Peyer's patch (tissue), 4 donors: ENCODE results near the gene CFAP54. TPM values are rescaled to one million over a fixed set of nuclear protein-coding genes. Genes with fewer than 3 reads are reported as not detected.

Experiments
- DNase-seq, 3 donors: peaks; one replicate each; pipeline ENCODE4 v3.0.0-alpha.2; 2017 to 2019
- H3K27ac ChIP-seq, 4 donors: fragments of 200-600 bp; sonication (generic); one replicate each; pipeline ENCODE4 v1.5.1; 2016 to 2019
- H3K27me3 ChIP-seq, 2 donors: fragments of 200-600 bp; sonication (generic); one replicate each; pipeline ENCODE4 v1.5.1; 2019
- H3K36me3 ChIP-seq, 3 donors: fragments of 200-600 bp; sonication (generic); one replicate each; pipeline ENCODE4 v1.5.1; 2016 to 2019
- H3K4me1 ChIP-seq, 4 donors: fragments of 200-600 bp; sonication (generic); one replicate each; pipeline ENCODE4 v1.5.1; 2016 to 2019
- H3K4me3 ChIP-seq, 4 donors: fragments of 200-600 bp; sonication (generic); 1 replicate in 3 of 4; 2 replicates in 1 of 4; pipeline ENCODE4 v1.5.1; 2016 to 2019; ENCODE audit warnings: mild to moderate bottlenecking in 1 of 4
- H3K9me3 ChIP-seq, 4 donors: fragments of 200-600 bp; sonication (generic); one replicate each; pipeline ENCODE4 v1.5.1; 2016 to 2019; ENCODE audit warnings: mild to moderate bottlenecking in 1 of 4
- POLR2A ChIP-seq, 2 donors: fragments of 450-650 bp; IDR thresholded peaks; one replicate each; pipeline ENCODE4 v1.5.1; 2017; ENCODE audit warnings: antibody characterized with exemption in 2 of 2, mild to moderate bottlenecking in 2 of 2, moderate library complexity in 2 of 2
- total RNA-seq, 4 donors: library from RNA; depleted of rRNA; stranded (reverse); fragments of >200 nt; gene quantifications; one replicate each; pipeline ENCODE4 v1.1.0, GENCODE V29; 2016
- TF ChIP-seq, protein P1 (sequence below), 6 experiments: fragments of 450-650 bp in 4 of 6; fragments of 200-600 bp in 2 of 6; sonication (generic) in 1 of 6; IDR thresholded peaks; one replicate each; pipeline ENCODE4 v1.5.1; 2017 to 2019; ENCODE audit warnings: antibody characterized with exemption in 6 of 6, mild to moderate bottlenecking in 3 of 6, moderate library complexity in 1 of 6

Gene CFAP54
- total RNA-seq, 4 donors from 2014 or later = 0.80 to 2.7 (median 0.83) TPM; not detected in 1

DNA sequence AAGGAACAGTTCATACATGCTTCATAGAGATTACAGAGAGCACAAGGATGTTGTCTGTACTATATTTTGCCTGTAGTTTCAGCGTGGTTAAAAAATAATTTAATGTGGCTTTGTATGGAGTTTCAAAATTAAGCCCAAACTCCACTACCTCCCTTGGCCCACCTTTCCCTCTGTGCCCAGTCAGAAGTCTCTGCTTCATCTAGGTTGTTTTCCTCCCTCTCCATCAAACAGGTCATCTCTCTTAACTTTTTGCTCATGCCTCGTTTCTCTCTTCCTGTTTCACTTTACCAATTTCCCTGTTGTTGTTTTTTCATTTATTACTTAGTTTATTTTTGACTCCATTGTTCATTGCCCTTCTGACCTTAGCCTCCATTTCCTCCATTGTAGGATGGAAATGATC lies 322.8 kb downstream of the CFAP54 start:
- TF ChIP-seq, protein P1, sequence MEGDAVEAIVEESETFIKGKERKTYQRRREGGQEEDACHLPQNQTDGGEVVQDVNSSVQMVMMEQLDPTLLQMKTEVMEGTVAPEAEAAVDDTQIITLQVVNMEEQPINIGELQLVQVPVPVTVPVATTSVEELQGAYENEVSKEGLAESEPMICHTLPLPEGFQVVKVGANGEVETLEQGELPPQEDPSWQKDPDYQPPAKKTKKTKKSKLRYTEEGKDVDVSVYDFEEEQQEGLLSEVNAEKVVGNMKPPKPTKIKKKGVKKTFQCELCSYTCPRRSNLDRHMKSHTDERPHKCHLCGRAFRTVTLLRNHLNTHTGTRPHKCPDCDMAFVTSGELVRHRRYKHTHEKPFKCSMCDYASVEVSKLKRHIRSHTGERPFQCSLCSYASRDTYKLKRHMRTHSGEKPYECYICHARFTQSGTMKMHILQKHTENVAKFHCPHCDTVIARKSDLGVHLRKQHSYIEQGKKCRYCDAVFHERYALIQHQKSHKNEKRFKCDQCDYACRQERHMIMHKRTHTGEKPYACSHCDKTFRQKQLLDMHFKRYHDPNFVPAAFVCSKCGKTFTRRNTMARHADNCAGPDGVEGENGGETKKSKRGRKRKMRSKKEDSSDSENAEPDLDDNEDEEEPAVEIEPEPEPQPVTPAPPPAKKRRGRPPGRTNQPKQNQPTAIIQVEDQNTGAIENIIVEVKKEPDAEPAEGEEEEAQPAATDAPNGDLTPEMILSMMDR (IDR thresholded peaks at IDR 0.05) = no peak
- TF ChIP-seq POLR2A (IDR thresholded peaks at IDR 0.05) = no peak
- H3K36me3 ChIP-seq = no peaks in the 10 kb centered on the region
- DNase-seq = no peak
- no peaks in the 10 kb centered on the region for H3K9me3 ChIP-seq
- no peak overlapping the region for H3K27ac ChIP-seq
- H3K4me3 ChIP-seq = no peak overlapping the region
- no peaks in the 10 kb centered on the region for H3K27me3 ChIP-seq
- H3K4me1 ChIP-seq = no peaks in the 10 kb centered on the region

DNA sequence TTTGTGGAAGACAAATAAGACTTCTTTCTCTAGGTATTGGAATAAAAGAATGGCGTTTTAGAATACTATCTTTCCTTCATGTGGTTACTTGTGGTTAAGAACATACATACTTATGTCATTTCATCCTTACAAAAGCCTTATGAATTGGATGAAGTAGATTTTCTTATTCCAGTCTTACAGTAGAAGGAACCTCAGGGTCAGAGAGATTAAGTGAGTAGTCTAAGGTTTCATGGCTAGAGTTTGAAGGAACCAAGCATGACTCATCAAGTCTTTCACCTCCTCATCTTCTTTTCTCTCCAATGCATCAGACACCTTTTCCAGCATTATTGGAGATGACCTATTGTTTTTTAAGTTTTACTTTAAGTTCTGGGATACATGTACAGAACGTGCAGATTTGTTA lies 324.8 kb downstream of the CFAP54 start:
- no peak overlapping the region for H3K4me3 ChIP-seq
- no peak overlapping the region for H3K27ac ChIP-seq
- DNase-seq = no peak
- H3K36me3 ChIP-seq = no peaks in the 10 kb centered on the region
- H3K27me3 ChIP-seq = no peaks in the 10 kb centered on the region
- H3K4me1 ChIP-seq = no peaks in the 10 kb centered on the region
- H3K9me3 ChIP-seq = no peaks in the 10 kb centered on the region
- no peak for TF ChIP-seq POLR2A (IDR thresholded peaks at IDR 0.05)
- TF ChIP-seq, protein P1 (IDR thresholded peaks at IDR 0.05) = no peak

DNA sequence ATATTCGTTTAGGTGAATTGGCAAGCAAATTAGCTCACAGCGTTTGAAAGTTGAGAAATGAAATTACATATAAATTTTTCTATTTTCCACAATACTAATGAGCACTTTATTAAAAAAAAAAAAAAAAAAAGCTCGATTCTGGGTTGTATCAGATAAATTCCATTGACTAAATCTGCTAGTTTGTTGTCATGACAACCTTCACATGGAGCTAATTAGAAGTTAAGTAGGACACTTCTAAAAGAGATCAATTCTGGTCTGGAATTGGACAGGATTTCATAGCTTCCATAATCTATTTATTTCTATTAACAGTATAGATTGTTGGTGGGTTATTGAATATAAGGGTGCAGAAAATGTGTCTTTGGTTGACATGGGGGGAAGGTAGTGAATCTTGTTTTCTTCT lies 332.2 kb downstream of the CFAP54 start:
- no peak for DNase-seq
- H3K27me3 ChIP-seq = no peaks in the 10 kb centered on the region
- no peaks in the 10 kb centered on the region for H3K4me1 ChIP-seq
- no peak overlapping the region for H3K4me3 ChIP-seq
- no peak for TF ChIP-seq POLR2A (IDR thresholded peaks at IDR 0.05)
- TF ChIP-seq, protein P1 (IDR thresholded peaks at IDR 0.05) = no peak
- H3K36me3 ChIP-seq = no peaks in the 10 kb centered on the region
- H3K27ac ChIP-seq = no peak overlapping the region
- H3K9me3 ChIP-seq = no peaks in the 10 kb centered on the region

DNA sequence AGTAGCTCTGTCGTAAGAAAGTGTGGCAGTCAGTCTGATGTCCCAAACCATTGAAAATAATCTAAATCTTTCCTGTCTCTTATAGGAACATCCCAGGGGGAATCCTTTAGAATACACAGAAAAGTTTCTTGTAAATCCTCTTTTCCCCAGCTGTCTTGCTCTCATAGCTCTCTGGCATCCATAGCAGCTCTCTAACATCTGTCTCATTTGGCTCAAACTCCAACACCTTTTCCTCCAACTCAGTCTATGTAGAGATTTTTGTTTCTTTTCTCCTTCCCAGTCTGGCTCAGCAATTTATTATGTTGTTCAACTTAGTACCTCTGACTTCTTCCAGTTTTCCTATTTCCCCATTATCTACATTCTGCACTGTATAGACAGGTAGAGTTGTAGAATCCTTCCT lies 333.3 kb downstream of the CFAP54 start:
- no peak for DNase-seq
- Histone ChIP-seq H3K9me3 (no peaks in the 10 kb centered on the region), H3K4me1 (no peaks in the 10 kb centered on the region), H3K27ac (no peak overlapping the region), H3K36me3 (no peaks in the 10 kb centered on the region), H3K27me3 (no peaks in the 10 kb centered on the region), H3K4me3 (no peak overlapping the region)
- no peak for TF ChIP-seq POLR2A (IDR thresholded peaks at IDR 0.05)
- TF ChIP-seq, protein P1 (IDR thresholded peaks at IDR 0.05) = no peak

DNA sequence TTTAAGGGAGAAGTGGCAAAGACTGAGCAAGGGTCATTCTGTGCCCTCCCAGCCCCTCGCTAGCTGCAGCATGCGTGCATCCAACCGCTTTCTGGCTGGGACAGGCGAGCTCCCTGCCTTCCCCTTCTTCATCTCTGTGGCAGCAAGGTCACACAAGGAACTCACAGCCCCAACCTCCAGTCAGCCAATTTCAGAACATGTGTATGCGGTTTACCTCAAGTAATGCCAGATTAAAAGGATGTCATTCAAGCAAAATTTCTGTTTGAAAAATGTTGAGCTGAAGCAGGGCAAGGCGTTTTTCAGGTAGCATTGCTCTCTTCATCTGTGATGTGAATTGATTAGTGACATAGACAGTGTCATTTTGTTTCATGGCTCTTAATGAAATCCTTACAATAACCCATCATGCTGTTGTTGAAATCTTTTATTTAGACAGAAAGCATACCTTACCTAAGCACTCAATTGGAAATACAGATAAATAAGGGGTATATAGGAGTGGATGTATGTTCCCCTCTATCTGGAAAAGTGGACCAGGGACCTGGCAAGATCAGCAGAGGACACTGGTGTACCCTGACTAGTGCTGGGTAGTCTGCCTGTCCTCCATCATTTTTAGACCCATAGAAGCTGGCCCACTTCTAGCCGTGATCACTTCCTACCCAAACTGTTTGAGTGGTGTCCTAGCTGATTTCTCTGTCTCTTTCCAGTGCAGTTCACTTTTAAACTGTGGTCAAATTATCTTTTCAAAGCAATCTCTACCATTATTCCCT lies 334.9 kb downstream of the CFAP54 start:
- H3K4me3 ChIP-seq = no peak overlapping the region
- no peak overlapping the region for H3K27ac ChIP-seq
- no peaks in the 10 kb centered on the region for H3K4me1 ChIP-seq
- H3K9me3 ChIP-seq = no peaks in the 10 kb centered on the region
- no peak for DNase-seq
- H3K36me3 ChIP-seq = no peaks in the 10 kb centered on the region
- no peaks in the 10 kb centered on the region for H3K27me3 ChIP-seq
- TF ChIP-seq POLR2A (IDR thresholded peaks at IDR 0.05) = no peak
- TF ChIP-seq, protein P1 (IDR thresholded peaks at IDR 0.05) = no peak
